ENCODE data around the gene PPIB.
"Not testable (repeated sequence)": the region's sequence is repeated elsewhere in the genome, so short reads cannot be mapped to it uniquely, and the experiment has no call there.

PPIB gene

DNA sequence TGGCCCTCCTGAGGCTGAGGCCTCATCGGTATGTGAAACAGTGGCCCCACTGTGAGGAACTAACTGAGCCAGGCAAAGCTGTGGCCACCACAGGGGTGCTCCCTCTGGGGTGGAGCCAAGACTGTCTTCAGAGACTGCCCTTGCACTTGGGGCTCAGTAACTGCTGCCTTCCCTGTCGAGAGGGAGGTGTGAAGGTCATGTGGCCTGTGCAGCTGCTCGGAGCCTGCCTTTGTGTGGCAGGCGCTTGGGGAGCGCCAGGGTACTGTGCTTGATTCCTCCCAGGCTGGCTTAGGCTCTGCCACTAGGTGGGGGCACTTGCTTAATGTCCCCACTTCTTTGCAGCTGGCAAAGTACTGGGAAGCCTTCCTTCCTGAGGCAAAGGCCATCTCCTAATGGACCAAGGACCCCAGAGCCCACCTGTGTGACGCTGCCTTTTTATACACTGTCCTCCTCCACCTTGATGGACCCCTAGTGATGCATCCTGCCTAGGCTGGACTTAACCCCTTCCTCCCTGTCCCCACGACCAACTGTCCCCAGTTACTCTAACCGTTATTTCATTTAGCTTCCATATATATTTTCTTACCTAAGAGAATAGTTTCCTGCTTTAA is 25.5 kb downstream of the PPIB start:
- no peak for DNase-seq

GRCh38 chr15:64136347-64136746 is 26.5 kb downstream of the PPIB start:
- DNase-seq = no peak

GRCh38 chr15:64134345-64134829 is 28.4 kb downstream of the PPIB start:
- no peak for DNase-seq

DNA sequence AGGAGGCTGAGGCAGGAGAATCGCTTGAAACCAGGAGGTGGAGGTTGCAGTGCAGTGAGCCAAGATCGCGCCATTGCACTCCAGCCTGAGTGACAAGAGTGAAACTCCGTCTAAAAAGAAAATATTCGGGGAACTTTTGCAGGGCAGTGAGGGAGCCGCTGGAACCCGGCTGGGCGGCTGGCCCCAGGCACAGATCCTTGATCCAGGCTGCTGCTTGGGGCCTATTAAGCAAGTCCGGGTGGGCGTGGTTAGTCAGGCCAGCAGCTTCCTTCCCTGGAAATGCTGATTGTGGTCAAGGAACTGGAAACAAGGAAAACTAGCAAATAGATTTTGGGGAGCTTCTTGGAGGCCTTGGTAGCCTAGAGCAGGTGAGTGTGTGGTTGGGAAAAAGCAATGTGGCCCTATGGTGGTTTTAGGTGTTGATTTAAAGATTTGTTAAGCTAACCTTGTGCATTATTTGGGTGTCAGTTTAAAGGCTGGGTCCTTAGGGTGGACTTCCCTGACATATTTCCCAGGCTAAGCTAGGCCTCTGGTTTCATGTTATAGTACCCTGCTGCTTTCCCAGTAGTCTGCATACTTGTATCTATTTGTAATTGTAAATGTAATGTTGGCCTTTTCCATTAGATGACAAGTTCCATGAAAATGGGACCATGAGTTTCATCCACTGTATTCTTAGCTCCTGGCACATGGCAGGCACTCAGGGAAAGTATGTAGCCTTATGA is 29.0 kb downstream of the PPIB start:
- no peak for DNase-seq

GRCh38 chr15:64132217-64132616 is 30.6 kb downstream of the PPIB start:
- DNase-seq = no peak

DNA sequence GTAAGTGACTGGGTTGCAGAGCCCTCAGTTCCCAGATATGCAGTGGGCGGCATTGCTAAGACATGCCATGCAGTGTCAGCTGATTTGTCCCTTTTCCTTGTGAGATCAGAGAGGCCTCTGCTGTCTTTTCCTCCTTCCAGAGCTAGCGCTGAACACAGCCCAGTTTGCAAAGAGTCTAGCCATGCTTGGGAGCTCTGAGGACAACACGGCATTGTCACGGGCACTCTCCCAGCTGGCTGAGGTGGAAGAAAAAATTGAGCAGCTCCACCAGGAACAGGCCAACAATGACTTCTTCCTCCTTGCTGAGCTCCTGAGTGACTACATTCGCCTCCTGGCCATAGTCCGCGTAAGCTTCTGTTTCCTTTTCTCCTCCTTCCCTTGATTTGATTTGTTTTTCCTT is 31.3 kb downstream of the PPIB start:
- DNase-seq = no peak

DNA sequence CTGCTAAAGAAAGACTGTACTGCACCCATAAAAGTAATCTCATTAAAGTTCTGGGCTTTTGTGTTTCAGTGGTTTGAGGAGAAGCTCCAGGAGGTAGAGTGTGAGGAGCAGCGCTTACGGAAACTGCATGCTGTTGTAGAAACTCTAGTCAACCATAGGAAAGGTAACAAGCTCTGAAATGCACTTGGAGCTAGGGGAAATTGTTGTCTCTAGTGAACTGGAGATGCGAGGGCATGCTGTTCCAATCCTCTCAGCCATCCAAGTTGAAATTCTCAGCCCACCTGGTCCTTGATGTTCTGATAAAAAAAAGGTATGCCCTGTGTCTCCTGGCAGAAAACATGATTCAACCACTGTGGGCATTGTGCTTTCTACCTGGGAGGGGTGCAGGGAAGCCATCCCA is 32.7 kb downstream of the PPIB start:
- DNase-seq = no peak

GRCh38 chr15:64127521-64128270 is 35.1 kb downstream of the PPIB start:
- no peak for DNase-seq

DNA sequence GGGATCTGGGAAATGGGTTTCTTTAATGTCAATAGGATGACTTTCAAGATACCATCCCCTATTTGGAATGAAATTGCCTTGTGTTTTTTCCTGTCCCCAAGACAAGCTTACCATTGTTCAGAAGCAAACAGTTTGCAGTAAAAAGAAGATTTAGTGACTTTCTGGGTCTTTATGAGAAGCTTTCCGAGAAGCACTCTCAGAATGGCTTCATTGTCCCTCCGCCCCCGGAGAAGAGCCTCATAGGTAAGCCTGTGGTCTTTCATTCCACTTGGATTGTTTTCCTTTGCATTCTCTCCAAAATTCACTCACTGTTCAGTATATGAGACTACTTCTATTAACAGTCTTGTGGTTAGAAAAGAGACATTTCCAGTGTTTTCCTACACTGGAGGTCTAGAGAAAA is 36.8 kb downstream of the PPIB start:
- no peak for DNase-seq

DNA sequence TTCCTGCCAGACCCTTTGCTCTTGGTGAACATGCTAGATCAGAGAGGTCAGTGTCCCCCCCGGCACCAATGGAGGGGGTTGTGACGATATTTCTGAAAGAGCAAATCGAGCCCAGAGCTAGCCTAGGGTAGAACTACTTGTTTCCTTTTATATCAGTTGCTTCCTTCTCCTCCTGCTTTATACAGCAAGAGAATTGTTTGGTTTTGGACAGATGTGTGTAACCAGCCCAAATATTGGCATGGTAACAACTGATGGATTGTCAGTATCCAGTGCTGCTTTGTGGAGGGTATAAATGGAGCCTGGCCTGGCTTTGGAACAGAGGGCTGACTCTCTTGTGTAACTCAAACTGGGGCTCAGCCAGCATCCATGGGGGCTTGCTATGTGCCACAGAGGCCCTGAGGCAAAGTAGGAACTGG is 39.9 kb downstream of the PPIB start:
- DNase-seq = no peak

GRCh38 chr15:64122444-64122843 is 40.4 kb downstream of the PPIB start:
- DNase-seq = no peak

DNA sequence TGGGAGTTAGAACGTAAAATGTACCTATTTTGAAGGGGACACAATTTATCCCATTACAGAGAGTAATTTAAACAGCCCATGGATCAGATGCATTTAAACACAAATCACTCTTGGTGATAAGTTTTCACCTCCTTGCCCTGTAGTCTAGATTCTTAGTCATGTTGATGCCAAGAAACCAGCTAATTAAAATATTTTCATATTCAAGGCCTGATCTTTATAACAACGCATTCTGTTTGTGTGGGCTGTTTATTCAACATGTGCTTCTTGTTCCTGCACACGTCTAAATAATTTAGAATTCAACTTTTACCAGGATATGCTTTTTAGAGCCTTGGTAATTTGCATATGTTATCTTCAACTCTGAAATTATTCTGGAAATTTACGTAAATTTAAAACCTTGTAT is 41.2 kb downstream of the PPIB start:
- no peak for DNase-seq

GRCh38 chr15:64120322-64120721 is 42.5 kb downstream of the PPIB start:
- not testable (repeated sequence) for DNase-seq

DNA sequence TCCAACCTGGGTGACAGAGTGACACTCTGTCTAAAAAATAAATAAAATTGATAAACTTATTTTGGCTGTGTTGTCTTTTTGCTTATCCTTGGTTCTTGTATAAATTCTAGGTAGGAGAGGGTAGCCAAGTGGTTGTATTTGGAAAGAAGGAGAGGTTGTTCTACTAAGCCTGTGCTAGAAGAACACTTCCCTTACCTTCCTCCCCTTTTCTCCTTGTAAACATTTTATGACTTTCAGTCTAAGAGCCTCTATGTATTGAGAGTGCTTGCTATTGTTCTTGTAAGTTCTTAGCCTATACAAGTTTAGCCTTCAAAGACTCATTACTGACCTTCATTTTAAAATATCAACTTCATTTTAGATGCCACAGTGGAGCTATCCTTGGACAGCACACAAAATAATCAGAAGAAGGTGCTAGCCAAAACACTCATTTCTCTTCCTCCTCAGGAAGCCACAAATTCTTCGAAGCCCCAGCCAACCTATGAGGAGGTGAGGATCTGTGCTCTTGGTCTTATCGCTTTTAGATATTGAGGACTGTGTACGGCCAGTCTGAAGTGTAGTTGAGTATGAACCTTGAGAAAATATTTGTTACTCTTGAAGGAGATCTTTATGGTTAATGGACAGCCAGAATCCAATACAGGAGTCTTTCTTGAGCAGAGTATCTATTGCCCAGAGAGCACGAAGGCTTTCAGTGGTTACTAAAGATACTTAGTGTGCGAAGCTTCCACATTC is 44.9 kb downstream of the PPIB start:
- no peak for DNase-seq

DNA sequence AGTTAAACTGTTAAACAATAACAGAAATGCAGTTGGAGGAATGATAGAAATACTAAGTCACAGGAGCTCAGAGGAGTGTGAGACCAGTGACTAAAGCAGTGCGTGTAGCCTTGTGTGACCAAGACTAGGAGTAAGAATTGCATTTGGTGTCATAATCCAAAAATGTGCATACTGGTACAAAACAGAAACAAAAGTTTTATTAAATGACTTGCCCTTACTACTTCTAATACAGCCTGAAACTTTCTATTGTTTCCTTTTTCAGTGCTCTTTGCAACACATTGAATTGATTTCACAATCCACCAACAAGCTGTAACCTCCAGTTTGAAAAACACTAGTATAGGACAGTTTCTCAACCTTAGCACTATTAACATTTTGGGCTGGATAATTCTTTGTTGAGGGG is 49.9 kb downstream of the PPIB start:
- DNase-seq = no peak

- DNase-seq = no peak
Measured at GRCh38 chr15:64112073-64112772, 50.6 kb downstream of the PPIB start.

- DNase-seq = no peak
Measured at GRCh38 chr15:64111679-64112050, 51.2 kb downstream of the PPIB start.

GRCh38 chr15:64110950-64111678 is 51.7 kb downstream of the PPIB start:
- DNase-seq = no peak

- DNase-seq = not testable (repeated sequence)
Measured at GRCh38 chr15:64110108-64110701, 52.6 kb downstream of the PPIB start.

DNA sequence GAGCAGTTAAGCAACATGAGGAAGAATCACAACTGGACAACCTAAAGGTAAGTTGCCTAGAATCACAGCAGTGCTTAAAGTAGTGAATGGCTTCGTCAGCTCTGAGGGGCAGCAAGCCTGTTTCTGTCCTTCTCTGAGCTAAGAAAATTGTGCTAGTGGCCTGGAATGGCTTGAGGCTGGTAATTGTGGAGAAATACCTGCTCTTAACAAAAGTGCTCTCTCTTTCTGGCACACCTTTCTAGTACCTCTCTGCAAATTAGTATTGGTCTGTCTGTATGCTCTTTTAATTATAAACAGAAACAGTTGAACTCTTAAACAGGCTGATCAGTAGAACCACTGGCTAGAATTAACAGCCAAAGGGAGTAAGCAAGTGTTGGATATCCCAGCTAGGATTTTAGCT is 55.5 kb downstream of the PPIB start:
- DNase-seq = no peak

Measured in activated naive CD4-positive, alpha-beta T cell (primary cell).